MCF 10A (cell line): ENCODE results near the gene STARD13. TPM values are rescaled to one million over a fixed set of nuclear protein-coding genes. Genes with fewer than 3 reads are reported as not detected.
A peak's percentile ranks its signal among the peaks of the same experiment; 100 is the strongest.

Experiments used
- BruUV-seq: library from RNA; stranded (reverse); fragments of 400-500 nt; replicated peaks from 2 replicates; lab custom pipeline; 2021; lab: Mats Ljungman, UMichigan
- CTCF ChIA-PET: fragments of 300-600 bp; sonication (Branson Sonifier 250); formaldehyde crosslinking; extraction: SDS; loops from one replicate; lab custom pipeline; 2021; ENCODE audit warnings: antibody characterized with exemption, inconsistent platforms; lab: Yijun Ruan, JAX
- POLR2A ChIA-PET: fragments of 300-600, 350-650 bp; sonication (Branson Sonifier 250); formaldehyde crosslinking; extraction: SDS; loops from one replicate; lab custom pipeline; 2020; ENCODE audit warnings: antibody characterized with exemption, inconsistent platforms; lab: Yijun Ruan, JAX
- DNase-seq: peaks from one replicate; pipeline ENCODE4 v3.0.0-alpha.2; 2018; ENCODE audit not compliant: unreplicated experiment
- H3K27ac Mint-ChIP-seq: one replicate; pipeline ENCODE4 v1.8.0; 2022; ENCODE audit warnings: mild to moderate bottlenecking, low read depth, mixed read lengths; ENCODE audit not compliant: unreplicated experiment
- H3K27me3 Mint-ChIP-seq: one replicate; pipeline ENCODE4 v1.8.0; 2022; ENCODE audit warnings: mixed read lengths; ENCODE audit not compliant: insufficient read depth, unreplicated experiment
- H3K36me3 Mint-ChIP-seq: one replicate; pipeline ENCODE4 v1.8.0; 2022; ENCODE audit warnings: mild to moderate bottlenecking, moderate library complexity, mixed read lengths; ENCODE audit not compliant: insufficient read depth, unreplicated experiment
- H3K4me1 Mint-ChIP-seq: one replicate; pipeline ENCODE4 v1.8.0; 2022; ENCODE audit warnings: mixed read lengths; ENCODE audit not compliant: insufficient read depth, unreplicated experiment
- H3K4me3 Mint-ChIP-seq: one replicate; pipeline ENCODE4 v1.8.0; 2022; ENCODE audit warnings: mild to moderate bottlenecking, moderate library complexity, mixed read lengths; ENCODE audit not compliant: unreplicated experiment
- H3K9me3 Mint-ChIP-seq: one replicate; pipeline ENCODE4 v1.8.0; 2022; ENCODE audit warnings: mixed read lengths; ENCODE audit not compliant: unreplicated experiment
- intact Hi-C: fragments of 100-400 bp; cut with micrococcal nuclease; formaldehyde crosslinking; loops from 2 replicates; pipeline ENCODE4 v1.14.1; 2022
- total RNA-seq: library from RNA; stranded (reverse); gene quantifications from 2 replicates; pipeline ENCODE4 v1.2.3, GENCODE V29; 2022
- TF ChIP-seq, protein P1 (sequence below): fragments of 200-600 bp; IDR thresholded peaks from one replicate; pipeline ENCODE4 v1.8.0; 2022; ENCODE audit warnings: antibody characterized with exemption, mild to moderate bottlenecking; ENCODE audit not compliant: unreplicated experiment

The STARD13 gene
- total RNA-seq, 1 experiment from 2014 or later = 31.9 TPM

DNA sequence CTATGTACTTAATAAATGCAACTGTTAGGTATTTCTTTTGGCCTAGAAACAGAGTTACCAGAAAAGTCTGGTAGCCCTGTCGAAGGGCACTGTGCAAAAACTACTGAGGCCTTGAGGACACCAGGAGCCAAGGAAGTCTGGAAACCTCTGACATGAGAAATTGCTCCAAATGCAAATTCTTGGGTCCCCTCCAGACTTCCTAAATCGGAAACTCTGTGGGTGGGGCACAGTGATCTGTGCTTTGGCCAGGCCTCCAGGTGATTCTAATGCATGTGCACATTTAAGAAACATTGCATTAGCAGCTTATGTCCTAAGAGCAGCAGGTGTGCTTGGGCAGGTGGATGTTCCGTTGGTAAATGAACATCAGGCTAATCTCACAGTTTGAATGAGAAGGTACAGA is 50.0 kb downstream of the STARD13 start:
- CTCF ChIA-PET = interaction anchor here (0.6 to 0.9 kb wide), 2 partner anchors 16 to 26 kb away, joined by 3 to 4 read pairs; no protein-coding TSS in a partner anchor
- peaks cover 7% of the 10 kb centered on the region for H3K9me3 Mint-ChIP-seq
- POLR2A ChIA-PET = interaction anchor here (0.8 to 2.3 kb wide), 12 partner anchors 9 to 307 kb away, joined by 3 to 14 read pairs (median 5); partner anchors contain the start of gene STARD13
- TF ChIP-seq, protein P1, sequence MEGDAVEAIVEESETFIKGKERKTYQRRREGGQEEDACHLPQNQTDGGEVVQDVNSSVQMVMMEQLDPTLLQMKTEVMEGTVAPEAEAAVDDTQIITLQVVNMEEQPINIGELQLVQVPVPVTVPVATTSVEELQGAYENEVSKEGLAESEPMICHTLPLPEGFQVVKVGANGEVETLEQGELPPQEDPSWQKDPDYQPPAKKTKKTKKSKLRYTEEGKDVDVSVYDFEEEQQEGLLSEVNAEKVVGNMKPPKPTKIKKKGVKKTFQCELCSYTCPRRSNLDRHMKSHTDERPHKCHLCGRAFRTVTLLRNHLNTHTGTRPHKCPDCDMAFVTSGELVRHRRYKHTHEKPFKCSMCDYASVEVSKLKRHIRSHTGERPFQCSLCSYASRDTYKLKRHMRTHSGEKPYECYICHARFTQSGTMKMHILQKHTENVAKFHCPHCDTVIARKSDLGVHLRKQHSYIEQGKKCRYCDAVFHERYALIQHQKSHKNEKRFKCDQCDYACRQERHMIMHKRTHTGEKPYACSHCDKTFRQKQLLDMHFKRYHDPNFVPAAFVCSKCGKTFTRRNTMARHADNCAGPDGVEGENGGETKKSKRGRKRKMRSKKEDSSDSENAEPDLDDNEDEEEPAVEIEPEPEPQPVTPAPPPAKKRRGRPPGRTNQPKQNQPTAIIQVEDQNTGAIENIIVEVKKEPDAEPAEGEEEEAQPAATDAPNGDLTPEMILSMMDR = no peak
- peaks cover 39% of the 10 kb centered on the region for H3K36me3 Mint-ChIP-seq
- DNase-seq = peak; percentile 53
- intact Hi-C loops = no loop called here
- peak overlapping the region; percentile 95 for H3K27ac Mint-ChIP-seq
- H3K4me1 Mint-ChIP-seq = peaks cover 61% of the 10 kb centered on the region
- H3K4me3 Mint-ChIP-seq = peak overlapping the region; percentile 42
- no TSS peak for BruUV-seq
- H3K27me3 Mint-ChIP-seq = no peaks in the 10 kb centered on the region

DNA sequence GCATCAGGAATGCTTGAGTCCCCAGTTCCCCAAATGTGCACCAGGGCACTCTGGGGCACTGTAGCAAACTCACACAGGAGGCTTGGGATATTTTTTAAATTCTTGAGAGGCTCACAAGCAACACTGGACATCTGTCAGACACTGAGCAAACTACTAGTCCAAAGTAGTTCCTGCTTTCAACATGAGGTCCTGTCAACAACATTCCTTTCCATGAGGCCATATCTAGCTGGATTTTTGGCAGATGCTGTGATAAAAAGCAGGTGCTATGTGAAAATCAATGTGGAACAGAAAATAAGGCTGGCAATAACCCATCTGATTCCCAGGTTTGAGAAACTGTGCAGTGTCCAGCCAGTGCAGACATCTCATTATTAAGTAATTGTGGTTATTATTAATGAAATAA is 50.5 kb downstream of the STARD13 start:
- peak overlapping the region; percentile 95 for H3K27ac Mint-ChIP-seq
- POLR2A ChIA-PET = interaction anchor here (0.9 to 2.3 kb wide), 9 partner anchors 15 to 308 kb away, joined by 3 to 14 read pairs (median 5); partner anchors contain the start of gene STARD13

DNA sequence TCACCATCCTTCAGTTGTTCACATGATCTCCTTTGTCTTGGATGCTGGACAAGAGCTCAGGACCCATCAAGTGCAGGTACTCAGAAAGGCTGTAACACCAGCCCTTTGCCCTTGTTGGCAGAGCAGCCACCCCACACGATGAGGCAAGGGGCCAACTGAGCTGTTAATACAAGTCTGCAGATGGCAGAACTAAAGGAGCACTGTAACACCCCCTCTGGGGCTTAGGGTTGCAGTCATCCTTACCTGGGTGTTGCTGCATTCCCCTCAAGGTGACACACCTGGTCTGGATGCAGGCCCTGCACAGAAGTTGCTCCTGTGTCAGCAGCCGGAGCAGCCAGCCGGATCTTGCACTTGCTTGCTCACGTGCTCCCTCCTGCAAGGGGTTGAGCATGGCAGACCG is 52.0 kb downstream of the STARD13 start:
- H3K27me3 Mint-ChIP-seq = no peaks in the 10 kb centered on the region
- POLR2A ChIA-PET = interaction anchor here (0.7 kb wide), 1 partner anchor 11 kb away, joined by 3 read pairs; no protein-coding TSS in a partner anchor
- CTCF ChIA-PET = interaction anchor here (0.6 kb wide), 1 partner anchor 446 kb away, joined by 3 read pairs; no protein-coding TSS in a partner anchor
- intact Hi-C loops = no loop called here
- TF ChIP-seq, protein P1 = no peak
- no peak overlapping the region for H3K4me3 Mint-ChIP-seq
- peaks cover 54% of the 10 kb centered on the region for H3K36me3 Mint-ChIP-seq
- DNase-seq = no peak
- H3K4me1 Mint-ChIP-seq = peaks cover 80% of the 10 kb centered on the region
- BruUV-seq = no TSS peak
- H3K27ac Mint-ChIP-seq = peak overlapping the region; percentile 95
- peaks cover 7% of the 10 kb centered on the region for H3K9me3 Mint-ChIP-seq

More for the DNA sequence above, 50.5 kb downstream of the STARD13 start:
- TF ChIP-seq, protein P1 = no peak
- Mint-ChIP-seq H3K4me1 (peaks cover 65% of the 10 kb centered on the region), H3K36me3 (peaks cover 44% of the 10 kb centered on the region), H3K9me3 (peaks cover 7% of the 10 kb centered on the region), H3K4me3 (peak overlapping the region; percentile 48), H3K27me3 (no peaks in the 10 kb centered on the region)
- intact Hi-C loops = no loop called here
- DNase-seq = no peak
- CTCF ChIA-PET = no interaction called here
- no TSS peak for BruUV-seq

DNA sequence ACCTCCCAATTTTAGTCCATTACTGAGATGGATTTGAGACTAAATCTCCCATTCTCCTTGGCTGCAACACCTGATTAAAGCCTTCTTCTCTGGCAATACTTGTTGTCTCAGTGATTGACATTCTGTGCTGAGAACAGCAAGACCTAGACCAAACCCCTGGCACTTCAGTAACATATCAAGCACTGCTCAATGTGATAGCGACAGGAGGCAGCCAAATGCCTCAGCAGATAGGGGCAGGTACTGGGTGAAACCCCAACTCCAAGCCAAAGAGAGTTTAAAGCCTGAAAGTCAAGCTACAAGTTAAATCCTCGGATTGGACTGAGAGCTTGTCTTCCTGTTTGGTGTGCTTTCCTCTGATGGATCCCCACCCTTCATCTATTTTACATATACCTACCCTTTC is 52.7 kb downstream of the STARD13 start:
- Mint-ChIP-seq H3K27me3 (no peaks in the 10 kb centered on the region), H3K27ac (peak overlapping the region; percentile 95), H3K9me3 (peaks cover 7% of the 10 kb centered on the region), H3K36me3 (peaks cover 50% of the 10 kb centered on the region), H3K4me1 (peaks cover 80% of the 10 kb centered on the region), H3K4me3 (no peak overlapping the region)
- TF ChIP-seq, protein P1 = no peak
- BruUV-seq = no TSS peak
- no peak for DNase-seq
- intact Hi-C loops = no loop called here
- ChIA-PET CTCF (interaction anchor here (0.6 kb wide), 2 partner anchors 79 to 447 kb away, joined by 3 read pairs; no protein-coding TSS in a partner anchor), POLR2A (interaction anchor here (0.7 kb wide), 1 partner anchor 12 kb away, joined by 3 read pairs; no protein-coding TSS in a partner anchor)
